GM10248 (cell line): ENCODE results near the gene TWIST2.

Experiments used
- CTCF ChIA-PET: fragments of 300-600 bp; sonication (Branson Sonifier 250); formaldehyde crosslinking; extraction: SDS; loops from one replicate; lab custom pipeline; 2021; ENCODE audit warnings: antibody characterized with exemption; lab: Yijun Ruan, JAX
- POLR2A ChIA-PET: fragments of 350-650 bp; sonication (Branson Sonifier 250); formaldehyde crosslinking; extraction: SDS; loops from one replicate; lab custom pipeline; 2020; ENCODE audit warnings: antibody characterized with exemption; lab: Yijun Ruan, JAX
- DNase-seq: peaks from one replicate; pipeline ENCODE4 v3.0.0; 2012; ENCODE audit errors: extremely low spot score
- TF ChIP-seq, protein P1 (sequence below): IDR thresholded peaks from 2 replicates; pipeline ENCODE4 v1.5.1; 2012; ENCODE audit warnings: mild to moderate bottlenecking, low read depth; ENCODE audit errors: extremely low read depth, missing control alignments, control extremely low read depth

TWIST2 gene

DNA sequence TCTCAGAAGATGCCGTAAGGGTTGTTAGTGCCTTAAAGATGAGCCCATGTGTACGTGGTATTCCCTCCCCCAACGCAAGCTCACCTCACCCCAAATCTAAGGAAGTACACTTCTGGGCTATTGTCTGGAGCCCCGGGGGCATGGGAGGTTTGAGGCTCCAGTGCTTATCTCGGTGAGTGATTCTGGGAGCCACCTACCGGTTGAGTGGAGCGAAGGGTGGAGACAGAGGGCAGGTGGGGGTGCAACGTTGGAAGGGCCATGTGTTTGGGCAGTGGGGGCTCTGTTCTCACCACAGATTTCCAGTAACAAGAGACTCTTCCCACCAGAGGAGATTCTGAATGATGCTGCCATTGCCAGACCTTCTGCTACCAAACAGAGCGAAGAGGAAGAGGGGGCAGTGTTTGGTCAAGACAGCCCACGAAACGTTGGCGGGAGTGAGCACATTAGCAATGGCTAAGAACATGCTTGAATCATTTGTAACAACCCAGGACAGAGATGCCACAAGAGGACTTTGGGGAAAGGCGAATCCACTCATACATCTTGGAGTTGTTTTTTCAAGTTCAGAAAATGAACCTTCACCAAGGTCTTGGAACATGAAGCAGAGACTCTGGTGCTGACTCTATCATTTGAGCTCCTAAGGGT is 38.7 kb downstream of the TWIST2 start:
- DNase-seq = no peak
- ChIA-PET CTCF (no interaction called here), POLR2A (no interaction called here)
- TF ChIP-seq, protein P1, sequence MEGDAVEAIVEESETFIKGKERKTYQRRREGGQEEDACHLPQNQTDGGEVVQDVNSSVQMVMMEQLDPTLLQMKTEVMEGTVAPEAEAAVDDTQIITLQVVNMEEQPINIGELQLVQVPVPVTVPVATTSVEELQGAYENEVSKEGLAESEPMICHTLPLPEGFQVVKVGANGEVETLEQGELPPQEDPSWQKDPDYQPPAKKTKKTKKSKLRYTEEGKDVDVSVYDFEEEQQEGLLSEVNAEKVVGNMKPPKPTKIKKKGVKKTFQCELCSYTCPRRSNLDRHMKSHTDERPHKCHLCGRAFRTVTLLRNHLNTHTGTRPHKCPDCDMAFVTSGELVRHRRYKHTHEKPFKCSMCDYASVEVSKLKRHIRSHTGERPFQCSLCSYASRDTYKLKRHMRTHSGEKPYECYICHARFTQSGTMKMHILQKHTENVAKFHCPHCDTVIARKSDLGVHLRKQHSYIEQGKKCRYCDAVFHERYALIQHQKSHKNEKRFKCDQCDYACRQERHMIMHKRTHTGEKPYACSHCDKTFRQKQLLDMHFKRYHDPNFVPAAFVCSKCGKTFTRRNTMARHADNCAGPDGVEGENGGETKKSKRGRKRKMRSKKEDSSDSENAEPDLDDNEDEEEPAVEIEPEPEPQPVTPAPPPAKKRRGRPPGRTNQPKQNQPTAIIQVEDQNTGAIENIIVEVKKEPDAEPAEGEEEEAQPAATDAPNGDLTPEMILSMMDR = no peak

DNA sequence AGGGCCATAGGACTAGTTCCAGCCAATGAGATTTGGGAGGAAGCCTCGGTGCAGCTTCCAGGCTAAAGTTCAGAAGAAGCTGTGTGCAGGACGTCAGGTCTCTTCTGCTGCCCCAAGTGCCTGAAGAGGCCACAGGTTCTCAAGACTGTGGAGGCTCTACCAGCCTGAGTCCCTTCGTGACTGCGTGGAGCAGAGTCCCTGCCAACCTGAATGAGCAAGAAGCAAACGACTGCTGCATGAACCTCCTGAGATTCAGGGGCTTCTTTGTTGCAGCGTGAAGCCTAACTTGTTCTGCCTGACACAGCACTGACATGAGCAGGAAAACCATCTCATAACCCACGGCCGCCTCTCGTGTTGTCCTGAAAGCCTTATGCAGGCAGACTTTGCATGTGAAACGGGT is 39.7 kb downstream of the TWIST2 start:
- ChIA-PET CTCF (interaction anchor here (1.0 kb wide), 1 partner anchor 10 kb away, joined by 3 read pairs; no protein-coding TSS in a partner anchor), POLR2A (no interaction called here)
- TF ChIP-seq, protein P1 = no peak
- DNase-seq = no peak

DNA sequence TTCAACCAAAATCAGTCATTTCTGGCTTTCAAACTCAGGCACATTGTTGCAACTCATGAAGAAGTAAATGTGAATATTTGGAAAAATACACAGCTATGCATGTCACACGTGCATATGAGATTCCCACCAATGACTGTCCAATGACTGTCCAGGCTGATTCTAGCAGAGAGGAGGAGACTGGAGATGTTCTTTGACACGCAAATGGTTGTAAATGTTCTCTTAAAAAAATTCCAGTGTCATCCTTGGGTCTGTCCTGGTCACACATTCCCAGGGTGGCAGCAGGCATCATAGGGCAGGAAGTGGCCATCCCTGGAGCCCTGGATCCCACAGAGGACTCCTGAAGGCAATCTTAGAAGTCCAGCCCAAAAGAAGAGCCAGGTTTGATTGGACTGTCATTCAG is 40.9 kb downstream of the TWIST2 start:
- POLR2A ChIA-PET = no interaction called here
- TF ChIP-seq, protein P1 = no peak
- CTCF ChIA-PET = interaction anchor here (1.0 kb wide), 1 partner anchor 8 kb away, joined by 3 read pairs; no protein-coding TSS in a partner anchor
- no peak for DNase-seq

DNA sequence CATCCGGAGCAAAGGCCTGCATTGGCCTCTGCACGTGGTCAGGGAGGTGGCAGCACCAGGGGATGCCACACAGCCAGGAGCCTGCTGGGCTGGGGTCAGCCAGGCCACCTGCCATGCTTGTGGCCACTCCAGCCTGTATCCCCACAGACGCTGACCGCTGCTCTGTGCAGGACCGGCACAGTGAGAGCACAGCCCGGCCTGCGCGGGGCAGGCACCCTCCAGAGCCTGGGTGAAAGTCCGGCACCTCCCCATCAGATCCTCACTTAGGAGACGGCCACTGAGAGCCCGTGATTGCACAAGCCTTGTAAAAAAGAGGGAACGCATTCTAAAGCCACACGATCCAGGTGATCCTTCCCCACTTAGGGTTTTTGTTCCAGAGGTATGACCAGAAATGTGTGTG is 42.2 kb downstream of the TWIST2 start:
- TF ChIP-seq, protein P1 = no peak
- no peak for DNase-seq
- POLR2A ChIA-PET = no interaction called here
- CTCF ChIA-PET = no interaction called here

DNA sequence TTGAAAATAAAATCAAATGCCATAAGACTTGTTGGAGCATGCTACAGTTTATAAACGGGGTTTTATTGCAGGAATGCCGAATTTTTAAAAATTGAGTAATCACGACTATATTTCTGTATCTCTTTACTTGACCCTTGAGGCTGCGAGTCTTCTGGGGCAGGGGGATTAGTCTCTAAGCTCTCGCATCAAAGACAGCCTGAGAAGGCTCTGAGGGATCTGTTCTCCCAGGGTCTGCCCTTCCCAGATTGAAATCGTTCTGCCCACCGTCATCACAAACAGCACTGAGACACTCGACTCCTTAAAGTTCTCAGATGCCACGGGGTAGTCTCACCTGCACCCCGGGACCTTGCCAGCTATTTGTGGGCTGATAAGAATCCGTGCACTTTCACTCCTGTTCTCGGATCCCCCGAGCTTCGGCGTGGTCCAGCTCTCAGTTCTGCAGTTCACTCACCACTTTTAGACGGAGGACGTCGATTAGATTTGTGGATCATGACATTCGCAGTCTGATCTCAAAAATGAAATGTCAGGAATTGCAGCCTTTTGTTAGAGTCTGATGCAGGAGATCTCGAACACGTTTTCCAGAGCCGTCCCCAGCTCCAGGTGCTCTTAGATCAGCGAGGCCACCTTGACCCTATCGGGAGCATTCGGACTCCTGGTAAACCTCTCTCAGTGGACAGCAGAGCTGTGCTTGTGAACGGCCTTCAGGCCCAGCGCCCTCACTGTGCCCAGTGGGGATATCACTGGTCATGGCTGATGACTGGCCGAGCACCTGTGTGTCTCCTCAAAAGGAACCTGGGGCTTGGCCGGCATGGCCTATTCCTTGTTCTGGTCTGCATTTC is 43.0 kb downstream of the TWIST2 start:
- POLR2A ChIA-PET = no interaction called here
- TF ChIP-seq, protein P1 = no peak
- CTCF ChIA-PET = no interaction called here
- no peak for DNase-seq

- ChIA-PET CTCF (no interaction called here), POLR2A (no interaction called here)
- TF ChIP-seq, protein P1 = no peak
- no peak for DNase-seq
Measured at GRCh38 chr2:238891457-238892203, 43.7 kb downstream of the TWIST2 start.
